Vagina (tissue), 2 donors: ENCODE data around the gene MND1. TPM values are rescaled to one million over a fixed set of nuclear protein-coding genes. Genes with fewer than 3 reads are reported as not detected.
"Not testable (repeated sequence)": the region's sequence is repeated elsewhere in the genome, so short reads cannot be mapped to it uniquely, and the experiment has no call there.

Experiments
- DNase-seq, 2 donors: peaks; one replicate each; pipeline ENCODE4 v3.0.0-alpha.2; 2017; ENCODE audit errors: extremely low spot score in 2 of 2
- H3K27ac ChIP-seq: fragments of 200-600 bp; sonication (generic); one replicate; pipeline ENCODE4 v1.5.1; 2019
- H3K27me3 ChIP-seq: fragments of 200-600 bp; sonication (generic); one replicate; pipeline ENCODE4 v1.5.1; 2019
- H3K36me3 ChIP-seq, 2 donors: fragments of 200-600 bp; sonication (generic); one replicate each; pipeline ENCODE4 v1.5.1; 2017 to 2019
- H3K4me1 ChIP-seq: fragments of 200-600 bp; sonication (generic); one replicate; pipeline ENCODE4 v1.5.1; 2019
- H3K4me3 ChIP-seq, 2 donors: fragments of 200-600 bp; sonication (generic); 1 replicate in 1 of 2; 2 replicates in 1 of 2; pipeline ENCODE4 v1.5.1; 2016 to 2019
- H3K9me3 ChIP-seq: fragments of 200-600 bp; sonication (generic); one replicate; pipeline ENCODE4 v1.5.1; 2019
- POLR2A ChIP-seq, 2 donors: fragments of 450-650 bp; IDR thresholded peaks; one replicate each; pipeline ENCODE4 v1.6.1; 2017; ENCODE audit warnings: antibody characterized with exemption in 2 of 2, mild to moderate bottlenecking in 2 of 2, moderate library complexity in 2 of 2
- POLR2AphosphoS5 ChIP-seq, 2 donors: sonication (generic); formaldehyde crosslinking; IDR thresholded peaks; one replicate each; pipeline ENCODE4 v1.9.0; 2017; ENCODE audit warnings: antibody characterized with exemption in 2 of 2, mild to moderate bottlenecking in 2 of 2, low read depth in 1 of 2; ENCODE audit not compliant: insufficient read depth in 1 of 2
- intact Hi-C: fragments of 100-400 bp; cut with DNase I; formaldehyde crosslinking; loops from one replicate; pipeline ENCODE4 v1.15.1; 2023
- total RNA-seq: library from RNA; depleted of rRNA; stranded (reverse); fragments of >200 nt; gene quantifications from one replicate; pipeline ENCODE4 v1.2.3, GENCODE V29; 2016
- TF ChIP-seq, protein P1 (sequence below), 3 experiments: fragments of 450-650 bp in 2 of 3; fragments of 200-600 bp in 1 of 3; sonication (generic) in 1 of 3; IDR thresholded peaks; one replicate each; pipeline ENCODE4 v1.5.1; 2017 to 2019; ENCODE audit warnings: antibody characterized with exemption in 3 of 3, mild to moderate bottlenecking in 2 of 3, moderate library complexity in 2 of 3

MND1 gene
- total RNA-seq, 1 donor from 2014 or later: not detected

GRCh38 chr4:153448003-153448731 is 103.7 kb downstream of the MND1 start:
- H3K4me3 ChIP-seq: peak overlapping the region in 1 of 2 donors; percentile 1
- H3K27me3 ChIP-seq: no peaks in the 10 kb centered on the region
- intact Hi-C loops: no loop called here
- no peaks in the 10 kb centered on the region for H3K9me3 ChIP-seq
- no peaks in the 10 kb centered on the region for H3K36me3 ChIP-seq
- TF ChIP-seq, protein P1, sequence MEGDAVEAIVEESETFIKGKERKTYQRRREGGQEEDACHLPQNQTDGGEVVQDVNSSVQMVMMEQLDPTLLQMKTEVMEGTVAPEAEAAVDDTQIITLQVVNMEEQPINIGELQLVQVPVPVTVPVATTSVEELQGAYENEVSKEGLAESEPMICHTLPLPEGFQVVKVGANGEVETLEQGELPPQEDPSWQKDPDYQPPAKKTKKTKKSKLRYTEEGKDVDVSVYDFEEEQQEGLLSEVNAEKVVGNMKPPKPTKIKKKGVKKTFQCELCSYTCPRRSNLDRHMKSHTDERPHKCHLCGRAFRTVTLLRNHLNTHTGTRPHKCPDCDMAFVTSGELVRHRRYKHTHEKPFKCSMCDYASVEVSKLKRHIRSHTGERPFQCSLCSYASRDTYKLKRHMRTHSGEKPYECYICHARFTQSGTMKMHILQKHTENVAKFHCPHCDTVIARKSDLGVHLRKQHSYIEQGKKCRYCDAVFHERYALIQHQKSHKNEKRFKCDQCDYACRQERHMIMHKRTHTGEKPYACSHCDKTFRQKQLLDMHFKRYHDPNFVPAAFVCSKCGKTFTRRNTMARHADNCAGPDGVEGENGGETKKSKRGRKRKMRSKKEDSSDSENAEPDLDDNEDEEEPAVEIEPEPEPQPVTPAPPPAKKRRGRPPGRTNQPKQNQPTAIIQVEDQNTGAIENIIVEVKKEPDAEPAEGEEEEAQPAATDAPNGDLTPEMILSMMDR (IDR thresholded peaks at IDR 0.05): no peak
- TF ChIP-seq POLR2AphosphoS5 (IDR thresholded peaks at IDR 0.05; ENCODE audit: insufficient read depth in 1 of 2, low read depth in 1 of 2) (peak in 1 of 2 donors; percentile 44), POLR2A (IDR thresholded peaks at IDR 0.05) (no peak)
- H3K4me1 ChIP-seq: no peaks in the 10 kb centered on the region
- peak overlapping the region; percentile 22 for H3K27ac ChIP-seq
- DNase-seq: no peak

- Histone ChIP-seq H3K4me3 (no peak overlapping the region), H3K27ac (no peak overlapping the region), H3K36me3 (no peaks in the 10 kb centered on the region), H3K4me1 (no peaks in the 10 kb centered on the region), H3K27me3 (no peaks in the 10 kb centered on the region), H3K9me3 (no peaks in the 10 kb centered on the region)
- TF ChIP-seq, protein P1 (IDR thresholded peaks at IDR 0.05): no peak
- TF ChIP-seq POLR2A (IDR thresholded peaks at IDR 0.05) (no peak), POLR2AphosphoS5 (IDR thresholded peaks at IDR 0.05; ENCODE audit: insufficient read depth in 1 of 2, low read depth in 1 of 2) (no peak)
- intact Hi-C loops: no loop called here
- DNase-seq: no peak
Observed at GRCh38 chr4:153449338-153449737, 104.8 kb downstream of the MND1 start.

DNA sequence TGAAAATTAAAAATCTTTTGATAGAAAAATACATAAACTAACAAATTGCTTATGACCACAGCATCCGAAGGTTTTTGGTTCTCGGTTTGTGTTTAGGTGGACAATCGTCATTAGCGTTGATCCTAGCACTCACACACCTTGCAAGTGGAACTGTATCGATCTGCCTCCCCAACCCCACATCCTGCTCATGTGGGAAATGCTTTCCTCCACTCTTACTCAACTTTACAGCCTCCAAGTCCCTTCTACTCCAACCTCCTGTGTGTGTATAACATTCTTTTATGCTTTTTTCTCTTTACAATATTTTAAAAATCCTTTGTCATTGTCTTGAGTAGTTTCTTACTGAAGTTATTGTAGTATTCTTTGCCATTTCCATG is 106.0 kb downstream of the MND1 start:
- Histone ChIP-seq H3K36me3 (no peaks in the 10 kb centered on the region), H3K27me3 (no peaks in the 10 kb centered on the region), H3K27ac (no peak overlapping the region), H3K4me3 (no peak overlapping the region), H3K4me1 (no peaks in the 10 kb centered on the region), H3K9me3 (no peaks in the 10 kb centered on the region)
- no peak for TF ChIP-seq POLR2AphosphoS5 (IDR thresholded peaks at IDR 0.05; ENCODE audit: insufficient read depth in 1 of 2, low read depth in 1 of 2)
- no peak for TF ChIP-seq POLR2A (IDR thresholded peaks at IDR 0.05)
- TF ChIP-seq, protein P1 (IDR thresholded peaks at IDR 0.05): no peak
- no peak for DNase-seq
- intact Hi-C loops: no loop called here

- H3K9me3 ChIP-seq, H3K36me3 ChIP-seq, H3K27me3 ChIP-seq, intact Hi-C loops, DNase-seq, H3K4me1 ChIP-seq, H3K27ac ChIP-seq, H3K4me3 ChIP-seq: not testable (repeated sequence)
Observed at GRCh38 chr4:153451145-153451544, 106.7 kb downstream of the MND1 start.

DNA sequence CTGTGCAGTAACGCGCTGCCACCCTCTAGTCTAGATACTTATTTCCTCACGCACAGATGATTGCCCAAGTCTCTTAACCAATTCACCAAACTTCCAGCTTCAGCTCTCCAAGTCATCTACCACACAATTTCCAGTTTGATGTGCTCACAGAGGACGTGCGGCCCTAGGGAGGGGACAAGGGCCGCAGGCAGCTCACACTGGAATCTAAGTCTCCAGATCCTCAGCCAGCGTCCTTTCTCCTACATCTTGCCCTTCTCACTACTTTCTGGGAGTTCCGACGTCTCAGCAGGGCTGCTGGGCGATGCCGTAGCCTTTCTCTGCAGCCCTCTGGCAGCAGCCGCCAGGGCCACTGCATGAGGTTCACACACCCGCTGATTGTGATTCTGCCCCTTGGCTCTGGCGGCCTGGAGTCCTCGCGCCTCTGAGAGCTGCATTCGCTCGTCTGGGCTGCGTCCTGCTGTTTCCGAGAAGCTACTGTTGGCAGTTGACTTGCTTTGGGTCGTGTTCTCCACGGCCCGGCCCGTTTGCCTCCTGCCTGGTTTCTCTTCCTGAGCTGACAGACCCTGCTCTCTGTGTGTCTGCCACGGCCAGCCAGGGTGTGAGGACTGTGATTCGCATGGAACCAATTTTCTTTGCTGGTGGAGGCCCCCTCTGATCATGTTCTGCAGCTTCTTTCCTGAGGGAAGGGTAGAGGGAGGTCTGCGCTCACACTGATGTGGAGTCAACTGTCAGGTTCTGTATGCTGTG is 107.6 kb downstream of the MND1 start:
- TF ChIP-seq POLR2AphosphoS5 (IDR thresholded peaks at IDR 0.05; ENCODE audit: insufficient read depth in 1 of 2, low read depth in 1 of 2): no peak
- no peaks in the 10 kb centered on the region for H3K36me3 ChIP-seq
- no peaks in the 10 kb centered on the region for H3K9me3 ChIP-seq
- no peak overlapping the region for H3K27ac ChIP-seq
- intact Hi-C loops: no loop called here
- no peak overlapping the region for H3K4me3 ChIP-seq
- no peaks in the 10 kb centered on the region for H3K4me1 ChIP-seq
- H3K27me3 ChIP-seq: no peaks in the 10 kb centered on the region
- DNase-seq: no peak
